Left hindlimb (tissue), 1 donor: ENCODE results near the gene RABEP2.
A peak's percentile ranks its signal among the peaks of the same experiment; 100 is the strongest.
"Not testable (repeated sequence)": the region's sequence is repeated elsewhere in the genome, so short reads cannot be mapped to it uniquely, and the experiment has no call there.

Experiments used
- DNase-seq: peaks from one replicate; pipeline ENCODE4 v3.0.0-alpha.2; 2018

The RABEP2 gene

GRCh38 chr16:28932339-28933141 lies 7.5 kb upstream of the RABEP2 start:
- no peak for DNase-seq

- no peak for DNase-seq
Measured at GRCh38 chr16:28931801-28932225, 6.8 kb upstream of the RABEP2 start, which contains the start of gene CD19. Gene CD19 (plus strand): TSS chr16:28931971. CDS start chr16:28932001, 30 bp downstream.

GRCh38 chr16:28930652-28931051 lies 5.6 kb upstream of the RABEP2 start:
- no peak for DNase-seq

DNA sequence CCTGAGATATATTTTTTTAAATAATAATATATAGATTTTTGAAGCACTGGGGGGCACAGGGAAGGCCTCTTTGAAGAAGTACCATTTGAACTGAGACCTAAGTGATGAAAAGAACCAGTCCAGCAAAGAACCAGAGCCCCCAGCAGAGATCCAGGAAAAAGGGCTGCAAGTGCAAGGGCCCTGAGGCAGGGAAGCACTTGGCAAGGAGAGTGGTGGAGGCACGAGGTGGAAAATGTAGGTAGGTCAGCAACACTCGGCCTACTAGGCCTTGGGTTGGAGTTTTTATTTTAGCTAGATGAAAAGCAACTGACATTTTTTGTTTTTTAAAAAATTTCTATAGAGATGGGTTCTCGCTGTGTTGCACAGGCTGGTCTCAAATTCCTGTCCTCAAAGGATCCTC lies 5.2 kb upstream of the RABEP2 start:
- DNase-seq = no peak

GRCh38 chr16:28927815-28928214 lies 2.8 kb upstream of the RABEP2 start:
- DNase-seq = no peak

- not testable (repeated sequence) for DNase-seq
Measured at GRCh38 chr16:28926284-28926683, 1.2 kb upstream of the RABEP2 start.

DNA sequence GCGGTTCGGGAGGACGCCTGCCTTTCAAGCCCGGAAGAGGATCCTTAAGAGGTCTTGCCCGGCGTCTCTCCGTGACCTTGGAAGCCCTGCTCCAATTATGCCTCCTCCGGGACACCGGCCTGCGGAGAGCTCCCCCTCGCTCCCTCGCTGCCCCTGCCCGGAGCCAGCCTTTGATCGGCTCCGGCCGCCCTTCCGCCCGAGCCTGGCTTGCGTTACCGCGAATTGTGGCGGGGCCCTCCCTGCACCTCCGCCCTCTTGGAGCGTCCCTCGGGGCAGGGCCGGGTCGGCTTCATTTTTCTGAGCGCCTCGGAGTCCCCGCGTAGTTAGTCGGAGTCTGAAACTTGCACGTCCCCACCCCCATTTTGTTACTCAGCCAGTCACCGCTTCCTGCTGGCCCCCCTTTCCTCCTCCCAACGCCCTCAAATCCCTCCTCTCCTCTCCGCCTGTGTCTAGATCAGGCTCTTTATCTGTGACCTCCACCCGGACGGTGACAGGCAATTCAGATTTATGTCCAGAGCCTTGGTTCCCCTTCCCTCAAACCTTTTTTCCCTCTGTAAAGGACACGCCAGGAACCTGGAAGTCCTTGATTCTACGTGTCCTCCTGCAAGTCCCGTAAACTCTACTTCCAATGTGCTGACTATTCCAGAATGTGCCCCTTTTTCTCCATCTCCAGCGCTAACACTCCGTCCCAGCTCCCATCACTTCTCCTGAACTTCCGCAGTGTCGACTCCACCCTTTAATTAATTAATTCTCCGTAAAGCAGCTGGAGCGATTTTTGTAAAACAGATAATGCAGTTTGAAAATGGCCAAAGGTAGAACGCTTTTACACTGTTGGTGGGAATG lies 569 bp upstream of the RABEP2 start:
- peak; percentile 92 for DNase-seq

DNA sequence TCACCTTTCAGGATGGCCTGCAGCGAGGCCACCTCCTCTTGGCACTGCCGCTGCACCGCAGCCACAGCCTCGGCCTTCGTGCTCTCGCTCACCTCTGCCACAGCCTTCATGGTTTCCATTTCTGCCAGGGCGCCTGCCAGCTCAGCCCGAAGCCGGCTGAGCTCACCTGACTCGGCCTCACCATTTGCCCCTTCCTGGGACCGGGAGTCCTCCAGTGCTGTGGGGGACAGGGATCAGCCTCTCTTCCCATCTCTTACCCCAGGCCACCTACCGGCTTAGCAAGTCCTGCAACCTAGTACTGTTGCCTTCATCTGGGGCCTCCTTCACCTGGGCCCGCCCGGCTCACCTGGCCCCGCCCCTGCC lies 658 bp downstream of the RABEP2 start:
- DNase-seq = no peak

DNA sequence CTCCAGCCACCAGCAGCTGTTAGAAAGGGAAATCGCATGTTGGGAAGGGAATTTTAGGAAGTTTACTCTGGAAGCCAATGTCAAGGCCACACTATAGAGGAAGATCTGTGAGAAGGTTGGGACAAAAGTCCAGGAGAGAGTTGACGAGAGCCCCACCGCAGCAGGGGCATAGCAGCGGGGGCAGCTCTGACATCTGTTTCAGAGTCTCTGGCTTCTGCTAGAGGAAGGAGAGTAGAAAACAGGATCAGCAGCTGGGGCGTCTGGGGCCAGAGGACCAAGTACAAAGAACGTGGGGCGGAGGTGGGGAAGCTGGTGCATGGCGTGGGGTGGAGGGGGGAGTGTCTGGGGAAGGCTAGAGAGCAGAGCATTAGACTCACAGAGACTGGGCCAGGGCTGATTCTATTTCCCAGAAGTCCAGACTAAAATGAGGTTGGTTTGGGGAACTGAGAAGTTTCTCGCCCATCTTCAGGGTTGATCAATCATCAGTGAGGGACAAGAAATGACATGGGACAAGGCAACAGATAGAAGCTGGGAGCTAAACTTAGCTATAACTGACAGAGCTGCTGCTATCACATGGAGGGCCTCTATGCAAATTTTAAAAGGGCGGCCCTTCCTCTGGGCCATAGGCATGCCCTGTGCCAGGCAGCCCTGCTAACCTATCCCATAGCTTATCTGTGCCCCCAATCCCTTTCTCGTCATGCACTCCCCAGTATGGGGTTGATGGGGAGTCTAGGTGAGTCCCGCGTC lies 1.2 kb downstream of the RABEP2 start:
- DNase-seq = no peak

- DNase-seq = no peak
Measured at GRCh38 chr16:28923231-28923587, 1.8 kb downstream of the RABEP2 start.

DNA sequence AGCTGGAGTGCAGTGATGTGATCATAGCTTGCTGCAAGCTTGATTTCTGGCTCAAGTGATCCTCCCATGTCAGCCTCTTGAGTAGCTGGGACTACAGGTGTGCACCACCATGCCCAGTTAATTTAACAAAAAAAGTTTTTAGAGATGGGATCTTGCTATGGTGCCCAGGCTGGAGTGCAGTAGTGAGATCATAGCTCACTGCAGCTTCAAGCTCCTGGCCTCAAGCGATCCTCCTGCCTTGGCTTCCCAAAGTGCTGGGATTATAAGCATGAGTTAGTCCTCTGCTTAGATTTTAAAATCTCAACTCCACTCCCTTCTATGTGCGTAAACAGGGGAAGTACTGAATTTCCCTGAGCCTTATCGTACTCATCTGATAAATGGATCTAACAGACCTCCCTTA lies 6.3 kb downstream of the RABEP2 start:
- no peak for DNase-seq

DNA sequence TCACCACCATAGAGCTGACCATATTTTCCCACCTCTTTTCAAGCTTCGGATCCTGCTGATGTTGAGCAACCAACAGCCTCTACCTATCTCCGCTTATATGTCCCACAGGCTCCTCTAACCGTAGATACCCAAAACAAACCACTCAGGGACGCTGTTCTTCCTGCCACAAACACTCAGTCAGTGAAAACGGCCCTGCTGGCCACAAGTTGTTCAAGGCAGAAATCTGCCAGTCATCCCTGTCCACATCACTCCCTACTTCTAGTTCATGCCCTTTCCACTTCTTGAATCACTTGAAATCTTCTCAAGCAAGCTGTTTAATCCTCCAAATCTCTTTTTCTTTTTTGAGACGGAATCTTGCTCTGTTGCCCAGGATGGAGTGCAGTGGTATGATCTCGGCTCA lies 7.9 kb downstream of the RABEP2 start:
- no peak for DNase-seq

GRCh38 chr16:28915181-28915580 lies 9.9 kb downstream of the RABEP2 start:
- no peak for DNase-seq

- DNase-seq = no peak
Measured at GRCh38 chr16:28913946-28914724, 10.9 kb downstream of the RABEP2 start.

- no peak for DNase-seq
Measured at GRCh38 chr16:28912558-28912957, 12.5 kb downstream of the RABEP2 start.

- no peak for DNase-seq
Measured at GRCh38 chr16:28910086-28911031, 14.7 kb downstream of the RABEP2 start.

DNA sequence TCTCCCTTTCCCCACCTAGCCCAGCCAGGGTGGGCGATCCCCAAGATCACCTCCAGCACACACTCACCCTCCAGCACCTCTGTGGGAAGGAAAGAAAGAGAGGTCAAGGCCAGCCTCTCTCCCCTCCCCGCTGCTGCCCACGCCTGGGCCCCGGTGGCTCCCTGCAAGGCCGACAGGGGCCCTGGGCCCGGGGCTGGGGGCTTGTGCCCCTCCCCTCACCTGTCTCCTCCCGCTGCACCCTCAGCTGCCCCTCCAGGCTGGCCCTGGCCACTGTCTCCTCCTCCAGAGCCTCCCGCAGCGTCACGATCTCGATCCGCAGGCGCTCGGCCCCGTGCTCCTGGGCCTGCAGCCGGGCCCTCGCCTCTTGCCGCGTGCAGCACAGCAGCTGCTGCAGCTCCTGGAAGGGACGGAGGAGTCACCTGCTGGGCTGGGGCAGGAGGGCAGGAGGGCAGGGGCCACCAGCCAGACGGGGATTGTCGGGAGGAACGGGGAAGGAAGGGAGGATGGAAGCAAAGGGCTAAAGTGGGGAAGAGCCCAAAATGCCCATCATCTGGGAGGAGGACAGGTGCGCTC lies 19.2 kb downstream of the RABEP2 start:
- DNase-seq = no peak

DNA sequence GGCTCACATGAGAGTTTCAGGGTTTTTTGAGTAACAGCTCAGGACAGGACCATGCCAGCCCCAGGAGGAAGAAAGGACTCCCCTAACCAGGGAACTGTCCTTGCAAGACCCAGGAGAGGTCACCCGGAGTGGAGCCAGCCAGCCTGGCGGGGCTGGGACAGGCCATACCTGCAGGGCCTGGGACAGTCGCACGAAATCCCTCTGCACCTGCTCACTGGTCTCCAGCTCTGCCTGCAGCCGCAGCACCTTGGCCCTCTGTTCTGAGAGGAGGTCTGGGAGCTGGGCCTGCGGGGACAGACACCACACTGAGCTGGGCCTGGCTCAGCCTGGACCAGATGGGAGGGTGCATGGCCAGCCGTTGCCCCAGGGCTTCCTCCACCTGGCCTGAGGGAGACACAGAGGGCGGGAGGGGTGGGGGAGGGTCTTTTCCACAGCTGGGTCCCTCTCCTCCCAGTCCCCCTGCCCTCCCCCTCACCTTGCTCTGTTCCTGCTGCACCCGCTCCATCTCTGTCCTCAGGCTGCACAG lies 19.7 kb downstream of the RABEP2 start:
- no peak for DNase-seq

GRCh38 chr16:28904828-28905227 lies 20.2 kb downstream of the RABEP2 start:
- no peak for DNase-seq

GRCh38 chr16:28904363-28904762 lies 20.7 kb downstream of the RABEP2 start:
- DNase-seq = no peak
